ENCODE measurements around the gene COX14.
"Not testable (repeated sequence)": the region's sequence is repeated elsewhere in the genome, so short reads cannot be mapped to it uniquely, and the experiment has no call there.

COX14 gene

DNA sequence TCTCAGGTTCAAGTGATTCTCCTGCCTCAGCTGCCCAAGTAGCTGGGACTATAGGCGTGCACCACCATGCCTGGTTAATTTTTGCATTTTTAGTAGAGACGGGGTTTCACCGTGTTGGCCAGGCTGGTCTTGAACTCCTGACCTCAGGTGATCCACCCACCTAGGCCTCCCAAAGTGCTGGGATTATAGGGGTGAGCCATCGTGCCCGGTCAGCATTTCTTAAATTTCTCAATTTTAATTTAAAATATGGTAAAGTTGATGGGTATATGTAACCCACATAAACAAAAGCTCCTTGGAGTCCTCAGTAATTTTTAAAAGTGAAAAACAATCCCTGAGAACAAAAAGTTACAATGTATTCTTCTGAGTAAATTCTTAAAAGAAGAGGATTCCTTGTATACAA is 42.9 kb downstream of the COX14 start:
- not testable (repeated sequence) for DNase-seq (ENCODE audit: low read depth in 3 of 3)

DNA sequence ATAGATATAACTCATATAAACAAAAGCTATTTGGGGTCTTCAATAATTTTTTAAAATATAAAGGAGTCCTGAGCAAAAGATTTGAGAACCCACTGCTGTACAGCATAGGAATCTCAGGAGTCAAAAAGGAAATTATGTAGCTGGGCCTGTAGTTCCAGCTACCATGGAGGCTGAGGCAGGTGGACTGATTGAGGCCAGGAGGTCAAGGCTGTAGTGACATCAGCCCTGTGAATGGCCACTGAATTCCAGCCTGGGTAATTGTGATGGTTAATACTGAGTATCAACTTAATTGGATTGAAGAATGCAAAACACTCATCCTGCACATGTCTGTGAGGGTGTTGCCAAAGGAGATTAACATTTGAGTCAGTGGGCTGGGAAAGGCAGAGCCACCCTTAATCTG is 44.6 kb downstream of the COX14 start:
- no peak for DNase-seq (ENCODE audit: low read depth in 3 of 3)

DNA sequence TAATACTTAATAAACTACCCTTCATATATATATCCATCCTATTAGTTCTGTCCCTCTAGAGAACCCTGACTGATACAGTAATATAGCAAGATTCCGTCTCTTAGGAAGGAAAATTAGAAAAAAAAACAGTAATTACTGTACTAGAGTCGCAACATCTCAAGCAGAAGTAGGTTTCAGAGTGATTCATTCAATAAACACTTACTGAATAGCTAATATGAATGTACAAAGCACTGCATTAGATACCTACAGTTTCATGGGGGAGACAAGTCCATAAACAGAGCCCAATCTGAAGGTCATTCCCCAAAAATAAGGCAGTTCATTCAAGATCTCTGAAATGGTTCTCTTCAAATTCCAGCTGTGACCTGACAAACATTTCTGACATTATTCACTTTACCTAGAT is 45.2 kb downstream of the COX14 start:
- DNase-seq (ENCODE audit: low read depth in 3 of 3) = no peak

DNA sequence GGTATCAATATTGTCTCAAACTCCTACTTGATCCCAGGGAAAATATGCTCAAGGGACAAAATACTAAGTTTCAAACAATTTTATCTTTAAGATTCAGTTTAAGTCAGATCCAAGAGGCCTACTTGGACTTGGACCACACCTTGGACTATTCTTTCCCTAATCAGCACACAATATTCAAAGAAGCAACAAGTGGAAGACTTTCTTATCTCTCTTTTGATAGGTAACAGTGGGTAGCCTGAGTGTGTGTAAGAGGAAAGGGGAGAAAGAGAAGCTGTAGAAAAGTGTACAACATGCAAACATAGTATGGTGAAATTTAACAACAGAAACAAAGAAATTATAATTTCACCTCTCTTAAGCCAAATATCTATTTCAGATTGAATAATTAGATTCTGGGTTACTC is 48.6 kb downstream of the COX14 start:
- DNase-seq (ENCODE audit: low read depth in 3 of 3) = no peak

DNA sequence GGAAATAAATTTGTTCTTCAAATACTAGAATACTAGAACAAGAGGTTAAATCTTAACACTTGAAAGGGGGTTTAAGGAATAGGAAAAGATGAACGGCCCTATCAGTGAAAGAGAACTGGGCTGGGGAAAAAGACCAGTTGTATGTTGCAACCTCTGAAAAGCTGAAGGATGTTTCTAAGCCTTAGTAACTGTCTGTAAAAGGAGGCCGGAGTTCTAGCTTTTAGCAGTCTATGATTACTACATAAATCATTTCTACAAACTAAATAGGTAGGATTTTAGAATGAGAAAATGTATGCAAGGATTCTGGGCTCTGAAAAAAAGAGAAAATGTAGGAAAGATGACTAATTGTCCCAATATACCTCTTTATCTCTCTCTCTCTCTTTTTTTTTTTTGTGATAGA is 50.2 kb downstream of the COX14 start:
- no peak for DNase-seq (ENCODE audit: low read depth in 3 of 3)

DNA sequence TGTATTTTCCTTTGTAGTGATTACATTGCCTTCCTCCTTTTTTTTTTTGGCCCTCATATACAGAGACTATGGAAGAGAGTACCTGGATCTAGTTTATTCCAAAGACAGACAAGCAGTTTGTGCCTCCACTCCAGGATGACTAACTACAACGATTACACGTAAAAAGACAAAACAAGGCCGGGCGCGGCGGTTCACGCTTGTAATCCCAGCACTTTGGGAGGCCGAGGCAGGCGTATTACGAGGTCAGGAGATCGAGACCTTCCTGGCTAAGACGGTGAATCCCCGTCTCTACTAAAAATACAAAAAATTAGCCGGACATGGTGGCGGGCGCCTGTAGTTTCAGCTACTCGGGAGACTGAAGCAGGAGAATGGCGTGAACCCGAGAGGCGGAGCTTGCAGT is 52.9 kb downstream of the COX14 start:
- no peak for DNase-seq (ENCODE audit: low read depth in 3 of 3)

DNA sequence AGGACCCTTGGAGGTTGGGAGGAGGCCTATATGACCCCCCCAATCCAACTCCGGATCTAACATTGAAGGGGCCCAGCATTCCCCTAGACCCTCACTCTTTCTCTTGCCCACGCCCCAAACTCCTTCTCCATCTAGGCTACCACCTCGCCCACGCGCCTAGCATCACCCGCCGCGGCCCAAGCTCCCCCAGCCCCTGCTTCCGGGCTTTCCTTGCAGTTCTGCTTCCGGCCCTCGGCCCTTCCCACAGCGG is 54.7 kb downstream of the COX14 start:
- DNase-seq (ENCODE audit: low read depth in 3 of 3) = peak; percentile 24 to 74 (median 24)

DNA sequence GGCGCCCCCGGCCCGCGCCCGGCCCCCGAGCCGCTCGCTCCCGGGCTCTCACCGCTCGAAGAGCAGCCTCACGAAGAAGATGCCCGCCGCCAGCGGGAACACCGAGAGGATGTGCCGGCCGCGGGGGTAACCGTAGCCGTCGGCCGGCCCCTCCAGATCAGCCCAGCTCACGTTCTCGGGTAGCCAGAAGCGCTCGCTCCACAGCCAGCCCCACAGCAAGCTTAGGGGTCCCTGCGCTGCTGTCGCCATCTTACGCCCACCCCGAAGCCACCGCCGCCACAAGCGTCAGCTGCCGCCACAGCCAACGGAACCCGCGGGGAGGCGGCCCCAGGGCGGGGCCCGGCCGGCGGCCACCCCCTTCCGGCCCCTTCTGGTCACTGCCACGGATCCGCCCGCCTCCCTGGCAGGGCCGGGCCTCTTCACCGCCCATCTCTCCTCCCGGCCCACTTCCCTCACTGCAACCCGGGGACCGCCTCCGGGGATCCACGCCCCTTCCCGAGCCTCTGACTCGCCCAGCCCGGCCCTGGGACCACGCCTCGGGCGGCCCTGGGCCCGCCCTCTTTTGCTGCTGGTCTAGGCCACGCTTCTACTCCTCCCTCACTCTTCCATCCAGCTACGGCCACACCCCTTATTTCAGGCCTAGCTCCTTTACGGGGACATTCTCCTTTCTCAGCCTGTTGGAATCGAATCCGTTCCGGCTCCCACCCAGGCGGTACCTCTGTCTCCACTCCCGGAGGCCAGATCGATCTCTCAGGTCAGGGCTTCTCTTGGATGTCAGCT is 55.2 kb downstream of the COX14 start, which contains the start of gene CERS5:
CERS5 (minus strand) TSS at position 321 of the 780 bp plus-strand sequence; CDS start at position 249, 72 bp downstream.
- peak; percentile 94 to 99 (median 94) for DNase-seq (ENCODE audit: low read depth in 3 of 3)

Measured in stimulated activated CD4-positive, alpha-beta T cell treated with anti-CD3 and anti-CD28 coated beads, TNF-alpha, amount 100 ng/mL, for 24 hours (primary cell).